ENCODE measurements around the gene METTL13.

The METTL13 gene

DNA sequence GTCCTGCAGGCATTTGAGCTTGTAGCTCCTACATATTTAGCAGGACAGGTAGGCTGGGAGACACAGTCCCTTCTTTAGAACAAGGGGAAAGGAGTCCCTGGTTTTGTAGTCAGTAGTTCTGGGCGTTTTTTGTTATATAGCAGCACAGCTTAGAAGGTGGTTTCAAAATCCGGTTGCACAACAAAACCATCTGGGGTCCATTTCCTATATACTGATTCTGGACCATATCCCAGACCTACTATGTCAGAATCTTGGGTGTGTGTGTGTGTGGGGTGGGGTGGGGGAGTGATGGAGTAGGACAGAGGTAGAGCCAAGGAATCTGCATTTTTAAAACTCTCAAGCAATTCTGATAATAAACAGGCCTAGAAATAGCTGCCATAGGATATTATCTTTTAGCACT is 21.6 kb downstream of the METTL13 start:
- peak; percentile 75 to 77 for DNase-seq

DNA sequence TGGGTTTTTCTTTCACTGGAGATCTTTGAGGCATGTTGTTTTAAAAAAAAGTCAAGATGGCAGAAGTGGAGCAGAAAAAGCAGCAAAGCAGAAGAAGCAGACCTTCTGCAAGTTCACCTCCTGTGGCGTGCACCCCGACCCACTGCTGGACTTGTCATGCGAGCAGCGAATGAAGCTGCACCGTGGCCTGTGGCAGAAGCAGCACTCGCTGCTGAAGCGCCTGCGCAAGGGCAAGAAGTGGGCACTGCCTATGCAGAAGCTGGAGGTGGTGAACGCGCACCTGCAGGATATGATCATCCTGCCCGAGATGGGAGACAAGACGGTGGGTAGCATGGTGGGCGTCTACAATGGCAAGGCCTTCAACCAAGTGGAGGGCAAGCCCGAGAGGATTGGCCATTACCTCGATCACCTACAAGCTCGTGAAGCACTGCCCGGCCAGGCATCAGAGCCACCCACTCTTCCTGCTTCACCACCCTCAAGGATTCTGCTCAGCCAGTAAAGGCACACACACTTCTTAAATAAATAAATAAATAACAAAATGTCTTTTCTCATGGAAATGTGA is 22.1 kb downstream of the METTL13 start:
- no peak for DNase-seq

DNA sequence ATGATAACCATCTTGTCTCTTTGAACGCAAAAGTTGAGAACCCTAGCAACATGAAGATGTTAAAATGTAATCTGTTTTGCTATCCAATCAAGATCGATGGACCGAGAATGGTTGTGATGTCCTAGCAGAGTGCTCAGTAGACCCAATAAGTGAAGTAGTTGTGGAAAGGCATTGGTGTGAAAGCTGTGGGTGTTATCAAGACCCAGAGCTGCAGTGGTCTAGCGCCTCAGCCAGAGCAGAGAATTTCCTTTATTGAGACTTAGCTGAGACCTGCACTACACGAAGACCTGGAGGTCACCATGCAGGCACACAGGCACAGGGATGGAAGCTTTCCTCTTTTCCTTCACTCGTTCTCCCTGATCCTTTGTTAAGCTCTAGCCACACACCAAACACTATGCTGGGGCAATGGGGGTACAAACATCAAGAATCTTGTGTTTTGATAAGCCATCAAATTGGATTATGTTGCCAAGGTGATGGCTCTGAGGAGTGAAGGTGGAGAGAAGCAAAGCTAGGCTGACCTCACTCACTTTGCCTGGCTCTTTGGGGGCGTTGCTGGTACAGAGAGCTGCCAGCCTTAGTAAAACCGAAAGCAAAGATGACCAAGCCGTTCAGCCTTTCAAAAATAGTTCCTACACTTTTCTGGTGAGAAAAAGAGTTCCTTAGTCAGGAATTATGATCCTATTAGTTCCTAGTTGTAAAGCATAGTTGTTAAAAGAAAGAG is 24.1 kb downstream of the METTL13 start:
- DNase-seq: no peak

DNA sequence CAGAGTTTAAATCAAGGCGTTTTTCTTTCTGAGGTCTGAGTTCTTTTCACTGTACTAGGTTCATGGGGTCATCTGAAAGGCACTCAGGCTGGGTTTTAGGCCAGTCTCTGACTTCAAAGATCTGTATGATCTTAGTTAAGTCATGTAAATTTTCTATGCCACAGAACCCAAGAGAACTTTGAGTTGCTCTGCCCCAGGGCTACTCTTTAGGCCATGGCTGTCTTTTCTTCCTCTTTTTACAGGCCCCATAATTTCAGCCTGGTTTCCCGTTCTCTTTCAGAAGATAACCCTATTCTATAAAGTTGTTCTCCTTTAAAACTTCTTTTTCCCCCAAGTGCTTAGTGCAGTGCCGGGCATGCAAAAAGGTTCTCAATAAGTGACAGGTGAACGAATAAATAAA is 26.1 kb downstream of the METTL13 start:
- peak; percentile 44 to 50 for DNase-seq

DNA sequence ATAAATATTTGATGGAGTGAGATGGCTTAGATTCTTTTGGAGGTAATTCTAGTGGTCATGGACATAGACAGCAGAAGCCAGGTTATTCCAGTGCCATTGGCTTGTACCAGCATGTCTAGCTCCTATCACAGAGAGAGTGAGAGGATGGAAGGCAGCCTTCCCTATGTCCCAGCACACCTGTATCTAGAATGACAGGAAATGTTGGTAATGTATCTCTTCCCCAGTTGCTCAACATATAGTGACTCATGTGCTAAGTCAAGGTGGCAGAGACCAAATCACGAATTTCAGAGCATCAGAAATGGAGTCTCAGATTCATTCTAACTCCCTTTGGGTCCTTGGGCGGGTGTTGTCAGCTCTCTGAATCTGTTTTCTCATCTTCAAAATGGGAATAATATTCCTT is 28.4 kb downstream of the METTL13 start:
- no peak for DNase-seq

DNA sequence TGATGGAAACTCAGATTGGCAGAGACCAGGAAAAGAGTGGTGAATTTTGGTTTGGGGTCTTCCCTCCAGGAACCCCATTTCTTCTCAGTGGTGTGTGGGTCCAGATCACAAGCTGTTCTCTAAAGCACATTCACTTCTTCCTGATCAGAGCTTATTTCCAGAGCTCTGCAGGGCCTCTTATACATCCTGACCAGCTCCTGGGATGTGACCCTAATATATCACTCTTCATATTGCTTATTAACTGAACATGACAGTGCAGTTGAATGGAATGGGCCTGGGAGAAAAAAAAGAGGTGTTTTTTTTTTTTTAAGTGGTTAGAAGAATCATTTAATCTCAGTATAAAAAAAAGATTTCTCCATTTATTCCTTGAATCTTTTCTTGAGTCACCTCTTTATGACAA is 30.2 kb downstream of the METTL13 start:
- no peak for DNase-seq

DNA sequence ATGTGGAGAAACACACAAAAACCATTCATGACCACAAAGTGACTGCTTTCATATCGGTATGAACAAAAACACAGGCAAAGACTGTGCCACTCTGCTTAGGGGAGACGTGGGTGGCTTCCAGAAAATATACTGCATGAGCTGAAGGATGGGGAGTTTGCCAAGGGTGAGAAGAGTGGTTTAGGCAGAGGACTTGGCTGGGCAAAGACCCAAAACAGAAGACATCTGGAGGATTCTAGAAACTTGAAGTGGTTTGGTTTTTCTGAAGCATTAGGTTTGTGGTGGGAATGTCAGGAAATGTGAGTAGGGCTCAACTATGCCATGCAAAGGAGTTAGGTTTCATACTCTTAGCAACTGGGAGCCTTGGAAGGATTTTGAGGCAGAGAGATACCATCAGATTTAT is 33.2 kb downstream of the METTL13 start:
- DNase-seq: no peak

DNA sequence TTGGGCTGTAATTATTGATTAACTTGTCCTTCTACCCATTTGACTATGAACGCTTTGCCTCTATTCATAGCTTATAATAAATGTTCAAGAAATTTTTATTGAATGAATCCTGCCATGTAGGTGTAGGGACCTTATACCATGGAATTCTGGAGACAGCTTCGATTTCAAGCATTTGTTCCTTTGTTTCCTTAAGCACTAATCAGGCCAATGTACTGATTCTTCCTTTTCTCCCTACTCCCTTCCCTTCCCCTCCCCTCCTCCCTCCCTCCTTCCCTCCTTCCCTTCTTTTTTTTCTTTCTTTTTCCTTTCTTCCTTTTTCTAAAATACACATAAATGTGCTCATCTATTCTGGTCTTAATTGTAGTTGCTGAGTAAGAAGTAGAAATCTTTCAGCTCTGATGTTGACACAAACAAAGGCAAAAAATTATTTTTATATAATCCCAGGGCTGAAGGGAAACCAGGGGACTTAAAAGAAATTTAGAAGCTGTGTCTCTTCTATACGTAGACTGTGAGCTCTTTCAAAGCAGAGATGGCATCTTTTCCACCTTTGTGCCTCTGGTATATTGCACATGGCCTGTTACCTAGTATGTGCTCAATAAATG is 34.9 kb downstream of the METTL13 start:
- no peak for DNase-seq

DNA sequence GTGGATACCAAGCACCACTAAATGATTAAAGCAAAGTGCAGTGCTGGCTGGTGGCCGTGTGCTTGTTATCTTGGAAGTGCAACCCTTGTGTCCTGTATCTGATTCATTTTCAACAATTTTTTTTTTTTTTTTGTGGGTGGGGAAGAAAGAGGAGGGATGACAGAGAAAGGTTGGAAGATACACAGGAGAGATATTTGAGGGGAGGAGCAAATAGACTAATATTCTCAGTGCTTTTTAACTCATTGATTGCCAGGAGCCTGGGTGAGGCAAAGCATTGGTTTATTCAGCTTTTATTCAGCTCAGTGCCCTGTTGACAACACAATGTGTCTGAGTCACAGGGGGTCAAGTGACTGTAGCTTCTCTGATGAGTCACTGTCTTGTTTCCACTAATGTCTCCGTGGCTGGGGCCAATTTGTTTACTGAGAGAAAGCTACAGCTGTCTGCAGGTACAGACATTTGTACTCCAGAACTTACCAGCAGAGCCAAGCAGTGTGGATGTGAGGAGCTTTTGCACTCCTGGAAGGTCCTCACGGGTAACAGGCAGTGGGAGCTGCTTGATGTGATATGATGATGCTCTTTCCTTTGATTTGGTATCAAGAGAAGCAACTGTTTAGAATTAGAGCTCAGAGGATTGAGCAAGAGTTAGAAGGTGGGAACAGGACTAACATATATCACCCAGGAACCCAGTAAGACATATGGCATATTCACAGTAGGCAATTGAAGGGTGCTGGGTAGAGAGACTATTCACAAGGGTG is 36.2 kb downstream of the METTL13 start:
- DNase-seq: no peak

DNA sequence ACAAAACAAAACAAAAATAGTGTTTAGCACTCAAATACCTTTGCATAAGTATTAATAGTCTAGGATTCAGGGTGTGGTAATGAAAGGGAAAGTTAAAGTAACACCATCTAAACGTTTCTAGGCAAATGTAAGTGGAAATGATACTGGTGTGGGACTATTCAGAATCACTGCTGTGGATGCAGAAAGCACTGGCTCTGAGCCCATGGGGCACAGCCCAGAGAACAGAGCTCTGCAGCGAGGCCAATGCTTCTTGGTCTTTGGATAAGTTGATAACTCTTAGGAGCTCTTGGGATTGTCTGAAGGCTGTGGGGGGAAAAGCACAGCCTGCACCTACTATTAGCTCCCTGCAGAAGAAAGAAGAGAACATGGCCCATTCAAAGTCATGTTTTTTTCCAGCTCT is 38.5 kb downstream of the METTL13 start:
- DNase-seq: no peak

DNA sequence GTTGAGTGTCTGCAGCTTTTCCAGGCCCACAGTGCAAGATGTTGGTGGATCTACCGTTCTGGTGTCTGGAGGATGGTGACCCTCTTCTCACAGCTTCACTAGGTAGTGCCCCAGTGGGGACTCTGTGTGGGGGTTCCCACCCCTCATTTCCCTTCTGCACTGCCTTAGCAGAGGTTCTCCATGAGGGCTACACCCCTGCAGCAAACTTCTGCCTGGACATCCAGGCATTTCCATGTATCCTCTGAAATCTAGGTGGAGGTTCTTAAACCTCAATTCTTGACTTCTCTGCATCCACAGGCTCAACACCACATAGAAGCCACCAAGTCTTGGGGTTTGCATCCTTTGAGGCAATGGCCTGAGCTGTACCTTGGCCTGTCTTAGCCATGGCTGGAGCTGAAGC is 45.5 kb downstream of the METTL13 start:
- no peak for DNase-seq

DNA sequence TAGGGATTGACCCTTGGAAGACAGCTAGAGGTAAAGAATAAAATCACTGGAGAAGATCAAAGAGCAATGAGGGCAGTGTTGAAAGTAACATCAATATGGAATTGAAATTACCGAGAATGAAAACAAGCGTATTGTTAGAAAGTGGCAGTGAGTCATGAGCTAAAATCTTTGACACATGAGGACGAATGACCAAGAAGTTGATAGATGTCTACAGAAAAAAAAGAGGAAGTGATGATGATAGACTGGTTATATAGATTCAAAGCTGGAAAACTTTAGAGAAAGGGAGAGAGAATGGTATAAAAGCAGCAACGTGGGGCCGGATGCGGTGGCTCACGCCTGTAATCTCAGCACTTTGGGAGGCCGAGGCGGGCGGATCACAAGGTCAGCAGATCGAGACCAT is 47.3 kb downstream of the METTL13 start:
- DNase-seq: peak; percentile 14 to 23

DNA sequence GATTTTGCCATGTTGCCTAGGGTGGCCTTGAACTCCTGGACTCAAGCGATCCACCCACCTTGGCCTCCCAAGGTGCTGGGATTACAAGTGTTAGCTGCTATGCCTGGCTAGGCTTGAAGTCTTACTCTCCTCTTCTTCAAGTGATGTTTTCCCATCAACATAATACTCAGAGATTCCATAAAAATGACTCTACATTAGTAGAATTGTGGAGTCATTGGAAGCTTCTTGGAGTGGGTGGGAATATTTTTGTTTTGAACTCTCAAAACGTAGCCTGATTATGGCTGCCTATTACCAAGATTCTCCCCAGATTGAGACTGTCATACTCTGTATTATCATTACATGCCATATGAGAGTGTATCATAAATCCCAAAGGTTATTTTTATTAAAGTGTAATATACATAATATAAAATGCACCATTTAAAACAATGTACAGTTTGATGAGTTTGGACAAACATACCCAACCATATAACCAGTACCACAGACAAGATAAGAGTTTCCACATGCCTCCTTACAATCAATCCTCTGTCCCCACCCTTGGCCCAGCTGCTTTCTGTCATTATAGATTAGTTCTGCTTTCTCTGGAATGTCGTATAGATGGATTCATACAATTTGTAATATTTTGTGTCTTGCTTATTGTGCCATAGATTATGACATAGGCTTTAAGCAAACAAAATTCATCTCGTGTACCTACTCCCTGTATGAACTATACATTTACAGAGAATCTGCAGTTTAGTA is 51.8 kb downstream of the METTL13 start:
- no peak for DNase-seq

DNA sequence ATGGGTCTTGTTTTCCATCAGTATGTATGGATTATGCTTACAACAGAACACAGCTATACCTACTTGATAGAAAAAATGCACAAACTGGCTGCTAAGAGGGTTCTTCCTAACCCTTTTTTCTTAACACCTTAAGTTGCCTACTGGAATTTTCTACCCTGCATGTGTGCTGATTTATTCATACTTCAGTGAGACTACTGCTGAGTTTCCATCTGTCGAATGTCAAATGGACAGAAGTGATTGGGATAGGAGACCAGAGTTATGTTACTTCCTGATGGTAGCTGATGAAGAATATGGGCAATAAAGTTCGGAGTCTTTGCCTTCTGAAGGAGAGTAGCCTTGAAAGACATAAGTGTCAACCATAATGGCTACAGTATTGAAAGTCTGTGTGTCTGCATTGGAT is 53.4 kb downstream of the METTL13 start:
- no peak for DNase-seq

DNA sequence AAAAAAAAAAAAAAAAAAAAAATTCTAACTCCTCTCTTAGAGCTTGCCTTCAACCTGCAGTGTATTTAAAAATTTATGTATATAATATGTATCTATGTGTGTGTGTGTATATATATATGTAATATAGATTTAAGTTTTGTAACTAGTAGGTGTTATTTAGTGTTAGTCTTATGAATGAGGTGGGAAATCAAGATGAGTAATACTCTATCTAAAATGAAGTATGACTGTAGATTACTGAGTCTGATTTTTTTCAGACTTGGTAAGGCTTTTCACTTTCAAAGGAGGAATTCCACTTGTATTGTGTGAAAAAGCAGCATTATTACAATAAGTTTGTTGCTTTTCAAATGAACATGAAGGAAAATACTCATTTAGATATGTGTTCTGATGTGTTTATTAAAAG is 54.4 kb downstream of the METTL13 start:
- no peak for DNase-seq

DNA sequence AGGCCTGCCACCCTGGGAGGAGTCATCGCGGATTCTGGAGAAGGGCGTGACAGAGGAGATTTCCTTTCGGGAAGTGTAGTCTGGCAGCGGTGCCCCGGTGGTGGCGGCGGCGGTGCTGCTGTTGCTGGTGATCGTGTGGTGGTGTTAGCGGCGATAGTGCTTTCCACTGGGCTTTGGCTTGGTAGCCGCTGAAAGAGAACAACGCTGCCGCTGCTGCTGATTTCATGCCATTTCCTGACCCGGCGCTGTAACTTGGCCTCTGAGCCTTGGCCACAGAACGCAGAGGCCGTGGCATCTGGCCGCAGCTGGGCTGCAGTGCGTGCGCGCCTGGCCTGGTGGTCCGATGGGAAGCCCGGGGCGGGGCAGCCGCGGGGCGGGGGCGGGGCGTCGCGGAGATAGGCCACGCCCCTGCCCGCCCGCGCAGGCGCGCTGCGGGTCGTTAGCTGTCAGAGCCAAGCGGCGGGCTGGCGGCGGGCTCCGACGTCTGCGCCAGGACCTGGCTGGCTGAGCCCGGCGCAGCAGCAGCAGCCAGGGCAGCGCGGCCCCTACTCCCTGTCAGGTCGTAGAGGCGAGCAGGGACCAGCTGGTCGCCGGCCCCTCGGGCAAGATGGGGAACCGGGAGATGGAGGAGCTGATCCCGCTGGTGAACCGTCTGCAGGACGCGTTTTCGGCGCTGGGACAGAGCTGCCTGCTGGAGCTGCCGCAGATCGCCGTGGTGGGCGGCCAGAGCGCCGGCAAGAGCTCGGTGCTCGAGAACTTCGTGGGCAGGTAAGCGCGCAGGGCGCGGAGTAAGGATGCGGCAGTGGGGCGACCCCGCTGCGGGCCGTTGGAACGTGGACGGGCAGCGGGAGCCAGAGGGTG is 59.8 kb downstream of the METTL13 start, which contains the start of gene DNM3:
Gene DNM3, plus strand, starts transcription at position 449 of the 861 bp plus-strand sequence. Its CDS starts 159 bp downstream, at position 608.
- DNase-seq: peak; percentile 40 to 59

DNA sequence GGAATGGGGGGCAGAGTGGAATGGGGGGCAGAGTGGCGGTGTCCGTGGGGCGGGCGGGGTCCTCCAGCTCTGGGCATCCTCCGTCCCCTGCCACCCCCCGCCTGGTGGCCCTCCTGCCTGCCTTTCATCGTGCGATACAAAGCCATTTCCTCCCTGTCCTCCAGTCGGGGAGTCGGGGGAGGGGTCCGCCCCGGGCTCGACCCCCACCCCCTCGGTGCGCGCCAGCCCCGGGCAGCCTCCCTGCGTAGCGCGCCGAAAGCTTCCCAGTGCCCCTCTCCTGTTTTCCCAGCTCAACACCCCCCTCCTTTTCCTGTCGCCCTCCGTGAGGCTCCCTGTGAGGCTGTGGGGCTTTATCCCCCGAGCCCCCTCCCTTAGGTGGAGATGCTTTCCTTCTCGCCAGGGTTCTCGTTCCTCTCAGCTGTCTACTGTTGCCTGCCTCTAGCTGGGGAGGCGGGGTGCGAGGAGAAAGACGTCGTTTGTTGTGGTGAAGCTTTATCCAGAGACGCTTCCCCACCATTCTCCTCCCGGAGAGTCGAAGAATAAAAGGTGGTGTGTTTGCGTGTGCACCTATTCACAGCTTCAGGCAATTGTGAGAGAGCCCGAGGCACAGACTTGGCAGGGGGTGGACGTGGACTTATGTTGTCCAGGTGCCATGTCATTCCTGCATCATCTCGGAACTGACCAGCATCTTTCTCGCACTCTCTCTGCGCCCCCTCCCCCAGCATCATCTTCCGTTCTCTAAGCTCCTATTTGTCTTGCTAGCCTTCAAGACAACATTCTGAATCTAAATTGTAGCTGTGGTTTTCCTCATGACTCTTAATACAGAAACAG is 60.7 kb downstream of the METTL13 start:
- DNase-seq: peak in 1 of 2 experiments; percentile 7

DNA sequence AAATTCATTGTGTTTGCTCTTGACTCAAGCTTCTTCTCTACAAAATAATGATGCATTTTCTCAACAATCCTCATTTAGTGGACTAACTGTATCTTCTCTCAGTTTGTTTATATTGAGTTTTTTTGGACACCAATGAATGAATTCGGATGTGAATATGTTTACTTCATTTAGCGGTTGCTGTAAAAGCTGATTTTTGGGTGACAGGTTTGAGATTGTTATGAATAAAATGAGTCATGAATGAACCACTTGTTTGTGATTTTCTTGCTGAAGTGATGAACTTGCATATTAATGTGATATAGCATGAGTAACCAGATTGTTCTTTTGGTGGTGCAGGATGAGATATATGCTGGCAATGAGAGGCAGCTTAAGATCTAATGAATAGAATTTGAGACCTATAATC is 62.9 kb downstream of the METTL13 start:
- DNase-seq: no peak

DNA sequence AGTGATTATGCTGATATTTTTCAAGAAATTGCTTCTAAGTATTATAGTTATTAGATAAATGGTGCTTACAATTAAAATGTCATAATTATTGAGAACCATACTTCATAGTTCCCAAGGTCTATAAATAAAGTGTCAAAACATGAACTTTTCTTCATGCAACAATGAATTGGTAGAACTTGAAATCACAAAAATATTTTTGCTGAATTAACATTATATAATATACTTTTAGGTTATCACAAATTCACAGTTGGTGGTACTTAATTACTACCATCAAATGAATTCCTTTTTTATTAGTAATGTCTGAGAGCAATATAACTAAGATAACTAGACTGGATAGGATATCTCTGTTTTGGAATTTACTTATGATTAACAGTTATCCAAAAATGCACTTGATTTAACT is 64.5 kb downstream of the METTL13 start:
- DNase-seq: no peak
